Activated CD4-positive, CD25-positive, alpha-beta regulatory T cell treated with anti-CD3 and anti-CD28 coated beads, Interleukin-2, amount 50 U/mL, for 72 hours (primary cell): ENCODE measurements around the gene KPNA4.
"Not testable (repeated sequence)": the region's sequence is repeated elsewhere in the genome, so short reads cannot be mapped to it uniquely, and the experiment has no call there.

Experiments used
- DNase-seq: peaks from one replicate; pipeline ENCODE4 v3.0.0; 2021

Gene KPNA4

GRCh38 chr3:160482796-160483195 lies 82.6 kb downstream of the KPNA4 start:
- no peak for DNase-seq

- DNase-seq: no peak
Measured at GRCh38 chr3:160481856-160482255, 83.5 kb downstream of the KPNA4 start.

- no peak for DNase-seq
Measured at GRCh38 chr3:160480931-160481330, 84.4 kb downstream of the KPNA4 start.

- no peak for DNase-seq
Measured at GRCh38 chr3:160479376-160479775, 86.0 kb downstream of the KPNA4 start.

DNA sequence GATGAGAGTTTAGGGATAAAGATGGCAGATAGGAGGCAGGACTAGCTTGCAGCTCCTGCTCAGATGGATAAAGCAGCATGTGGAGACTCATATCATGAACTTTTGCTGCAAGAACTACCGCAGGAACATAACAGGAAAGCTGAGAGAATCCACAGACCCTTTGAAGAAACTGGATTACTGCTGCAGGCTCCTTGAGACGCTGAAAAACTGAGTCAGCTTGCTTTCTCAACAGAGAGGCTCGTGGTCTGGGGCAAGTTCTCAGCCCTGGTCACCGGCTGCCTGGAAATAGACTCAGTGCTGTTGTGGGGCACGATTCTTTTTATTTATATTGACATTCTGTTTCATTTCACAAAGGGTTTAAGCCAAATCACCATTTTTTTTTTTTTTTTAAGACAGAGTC lies 87.0 kb downstream of the KPNA4 start:
- no peak for DNase-seq

DNA sequence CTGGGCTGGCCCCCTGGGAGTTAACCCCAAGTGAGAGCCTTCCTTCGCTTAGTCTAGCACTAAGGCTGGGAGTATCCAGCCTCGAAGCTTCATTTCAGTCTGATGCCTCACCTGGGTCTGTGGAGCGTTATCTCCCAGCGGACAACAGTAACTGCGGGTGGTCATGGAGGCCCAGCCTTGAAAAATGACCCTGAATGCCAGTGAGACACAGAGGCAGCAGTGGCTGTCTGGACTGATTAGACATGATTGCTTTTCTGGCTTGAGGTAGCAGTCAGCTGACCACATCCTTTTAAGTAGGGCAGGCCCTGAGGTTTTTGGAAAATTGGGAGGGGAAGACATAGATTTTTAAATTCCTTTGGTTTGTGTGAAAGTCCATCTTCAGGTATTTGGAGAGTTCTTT lies 87.6 kb downstream of the KPNA4 start:
- DNase-seq: no peak

DNA sequence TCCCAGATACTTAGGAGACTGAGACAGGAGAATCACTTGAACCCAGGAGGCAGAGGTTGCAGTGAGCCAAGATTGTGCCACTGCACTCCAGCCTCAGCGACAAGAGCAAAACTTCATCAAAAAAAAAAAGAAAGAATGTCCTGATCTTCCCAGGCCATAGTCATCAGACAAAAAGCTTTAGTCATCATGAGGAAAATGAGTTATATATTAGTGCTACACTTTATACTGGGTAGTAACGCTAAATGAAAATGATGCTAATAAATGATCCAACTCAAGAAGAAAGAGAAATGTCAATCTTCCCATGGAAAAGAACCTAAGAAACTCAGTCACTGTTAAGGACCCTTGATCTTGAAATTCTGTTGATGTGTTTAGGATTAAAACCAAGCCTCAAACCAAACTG lies 89.5 kb downstream of the KPNA4 start:
- DNase-seq: no peak

GRCh38 chr3:160475153-160475552 lies 90.2 kb downstream of the KPNA4 start:
- DNase-seq: no peak

DNA sequence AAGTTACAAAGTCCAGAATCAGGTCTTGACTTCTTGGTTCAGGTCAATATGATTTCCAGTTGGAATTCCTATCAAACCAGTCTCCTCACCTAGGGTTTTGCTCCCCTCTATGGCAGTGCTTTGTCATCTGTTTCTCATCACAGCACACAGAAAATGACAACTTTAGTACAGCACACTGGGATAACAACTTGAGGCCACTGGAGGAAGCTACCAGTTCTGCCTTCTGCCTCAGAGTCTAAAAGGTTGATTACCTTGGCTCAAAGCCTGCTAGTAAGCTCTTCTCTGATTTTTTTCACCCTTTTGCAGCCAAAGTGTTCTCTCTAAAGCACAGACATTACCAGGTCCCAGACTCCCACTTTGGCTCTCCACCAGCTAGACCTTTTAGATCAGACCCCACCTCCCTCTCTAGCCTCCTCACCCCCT lies 90.9 kb downstream of the KPNA4 start:
- DNase-seq: no peak

DNA sequence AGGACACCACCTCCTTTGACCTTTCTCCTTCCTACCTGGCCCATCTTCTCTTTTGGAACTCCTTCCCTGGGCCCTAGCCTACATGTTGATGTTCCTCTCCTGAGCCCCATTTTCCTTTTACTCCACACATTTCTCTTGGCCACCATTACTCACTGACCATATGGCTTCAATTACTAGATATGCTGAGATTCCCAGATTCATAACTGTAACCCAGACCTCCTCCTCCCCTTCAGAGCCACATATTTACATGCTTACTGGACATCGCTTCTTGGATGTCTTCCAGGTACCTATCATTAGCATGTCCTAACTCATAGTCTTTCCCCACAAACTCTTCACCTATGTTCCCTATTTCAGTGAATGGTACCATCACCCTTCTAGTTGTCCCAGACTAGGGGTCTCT lies 91.4 kb downstream of the KPNA4 start:
- DNase-seq: no peak

DNA sequence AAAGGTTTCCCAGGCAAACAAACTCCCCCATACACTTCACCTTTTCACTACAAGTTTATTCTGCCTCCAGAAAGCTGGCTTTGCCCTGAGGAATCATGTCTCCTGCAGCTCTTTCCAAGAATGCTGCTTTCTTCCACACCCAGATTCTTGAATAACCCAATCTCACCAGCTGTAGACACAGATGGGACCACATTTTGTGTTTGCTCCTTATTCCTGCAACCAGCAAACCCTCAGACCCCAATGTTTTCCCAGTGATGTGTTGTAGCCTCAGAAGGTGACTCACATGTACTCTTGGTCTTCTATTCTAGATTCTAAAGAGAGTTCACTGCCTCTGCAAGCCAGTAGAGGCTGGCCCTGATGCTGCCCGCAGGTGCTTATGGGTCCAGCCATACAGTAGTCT lies 92.2 kb downstream of the KPNA4 start:
- no peak for DNase-seq

DNA sequence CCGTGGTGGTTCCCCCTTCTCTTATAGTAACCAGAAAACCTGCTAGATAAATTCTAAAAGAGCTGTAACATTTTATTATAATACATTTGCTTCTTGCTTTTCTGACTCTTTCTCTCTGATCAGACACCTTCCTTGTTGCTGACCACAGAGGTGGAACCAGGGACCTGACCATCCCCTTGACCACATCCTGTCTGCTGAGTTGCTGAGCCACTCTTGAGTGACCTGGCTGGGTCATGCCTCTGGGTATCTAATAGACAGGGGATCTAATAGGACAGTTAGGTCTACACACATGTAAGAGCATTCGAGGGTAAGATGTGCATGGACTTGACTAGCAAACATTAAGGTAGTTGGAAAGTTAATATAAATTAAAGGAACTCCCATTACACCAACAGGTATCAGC lies 93.0 kb downstream of the KPNA4 start:
- no peak for DNase-seq

DNA sequence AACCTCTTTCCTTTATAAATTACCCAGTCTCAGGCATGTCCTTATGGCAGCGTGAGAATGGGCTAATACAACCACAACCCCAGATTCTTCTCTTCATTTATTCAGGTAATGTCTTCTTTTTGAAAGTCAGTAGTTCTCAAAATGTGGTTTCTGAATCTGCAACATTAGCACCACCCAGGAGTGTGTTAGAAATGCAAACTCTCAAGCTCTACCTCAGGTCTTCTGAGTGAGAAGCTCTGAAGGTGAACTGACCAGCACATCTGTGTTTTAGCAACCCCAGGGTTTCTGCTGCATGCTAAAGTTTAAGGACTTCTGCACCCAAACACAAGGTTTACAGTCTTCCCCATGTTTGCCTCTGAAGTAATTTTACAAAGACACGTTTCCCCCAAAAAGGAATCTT lies 93.5 kb downstream of the KPNA4 start:
- DNase-seq: no peak

- no peak for DNase-seq
Measured at GRCh38 chr3:160470181-160470580, 95.2 kb downstream of the KPNA4 start.

GRCh38 chr3:160464971-160465370 lies 100.4 kb downstream of the KPNA4 start:
- DNase-seq: no peak

GRCh38 chr3:160464321-160464720 lies 101.0 kb downstream of the KPNA4 start:
- no peak for DNase-seq

DNA sequence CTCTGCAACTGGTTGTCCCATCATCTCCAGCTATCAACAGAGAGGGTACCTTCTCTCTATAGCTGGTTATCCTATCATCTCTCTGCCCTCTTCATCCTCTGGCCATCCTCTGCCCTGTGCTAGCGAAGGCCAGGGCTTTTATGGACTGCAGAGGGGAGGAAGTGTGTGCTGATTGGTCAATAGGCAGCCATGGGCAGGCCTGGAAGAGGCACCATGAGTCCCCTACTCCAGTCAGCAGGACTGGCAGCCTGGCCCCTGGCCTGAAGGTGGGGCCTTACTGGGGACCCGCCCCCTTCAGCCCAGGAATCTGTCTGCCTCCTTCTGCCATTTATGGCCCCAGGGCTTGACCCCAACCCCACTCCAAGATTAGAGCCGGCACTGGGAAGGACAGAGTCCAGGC lies 105.3 kb downstream of the KPNA4 start:
- no peak for DNase-seq

DNA sequence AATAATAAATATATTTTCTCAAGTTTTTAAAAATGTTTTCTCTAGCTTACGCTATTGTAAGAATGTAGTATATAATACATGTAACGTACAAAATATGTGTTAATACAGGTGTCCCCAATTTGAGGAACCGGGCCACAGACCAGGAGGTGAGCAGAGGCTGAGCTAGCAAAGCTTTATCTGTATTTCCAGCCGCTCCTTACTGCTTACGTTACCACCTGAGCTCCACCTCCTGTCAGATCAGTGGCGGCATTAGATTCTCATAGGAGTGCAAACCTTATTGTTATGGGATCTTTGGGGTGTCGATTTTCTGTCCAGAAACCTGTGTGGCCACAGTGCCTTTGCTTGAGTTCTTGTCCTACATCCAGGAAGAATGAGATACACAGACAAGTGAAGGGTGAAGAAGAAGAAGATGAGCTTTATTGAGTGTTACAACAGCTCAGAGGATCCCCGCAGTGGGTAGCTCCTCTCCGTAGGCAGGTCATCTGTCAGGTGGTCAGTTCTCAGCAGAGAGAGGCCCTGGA lies 105.9 kb downstream of the KPNA4 start:
- DNase-seq: no peak

DNA sequence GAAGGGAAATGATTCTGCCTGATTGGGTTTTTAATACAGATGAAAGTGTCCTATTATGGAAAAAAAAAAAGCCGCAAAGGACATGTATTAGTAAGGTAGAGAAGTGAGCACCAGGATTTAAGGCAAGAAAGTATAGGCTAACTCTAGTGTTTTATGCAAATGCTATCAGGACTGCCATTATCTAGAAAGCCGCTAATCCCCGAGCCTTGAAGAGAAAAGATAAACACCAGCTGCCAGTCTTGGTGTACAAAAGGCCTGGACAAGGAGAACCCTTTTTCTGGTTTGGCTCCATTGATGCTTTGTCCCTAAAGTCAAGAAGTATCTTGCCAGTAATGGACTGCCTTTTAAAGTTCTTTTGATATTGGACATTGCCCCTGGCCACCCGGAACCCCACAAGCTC lies 107.2 kb downstream of the KPNA4 start:
- DNase-seq: no peak

DNA sequence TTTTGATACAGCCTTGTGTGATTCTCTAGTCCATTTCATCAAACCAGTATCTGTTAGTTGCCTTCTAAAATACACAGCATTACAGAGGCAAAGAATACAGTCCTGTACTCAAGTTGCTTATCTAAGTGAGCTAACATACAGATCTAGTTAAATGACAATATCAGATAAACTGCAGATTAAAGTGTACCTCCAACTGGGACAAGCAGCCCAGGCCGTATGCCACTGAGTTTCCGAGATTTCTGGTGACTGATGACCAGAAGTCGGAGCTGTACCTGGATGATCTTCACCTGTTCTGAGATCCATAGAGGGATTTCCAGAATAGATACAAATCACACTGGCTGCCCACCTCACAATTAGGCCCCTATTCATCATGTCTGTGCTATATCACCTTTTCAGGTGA lies 109.5 kb downstream of the KPNA4 start:
- no peak for DNase-seq

DNA sequence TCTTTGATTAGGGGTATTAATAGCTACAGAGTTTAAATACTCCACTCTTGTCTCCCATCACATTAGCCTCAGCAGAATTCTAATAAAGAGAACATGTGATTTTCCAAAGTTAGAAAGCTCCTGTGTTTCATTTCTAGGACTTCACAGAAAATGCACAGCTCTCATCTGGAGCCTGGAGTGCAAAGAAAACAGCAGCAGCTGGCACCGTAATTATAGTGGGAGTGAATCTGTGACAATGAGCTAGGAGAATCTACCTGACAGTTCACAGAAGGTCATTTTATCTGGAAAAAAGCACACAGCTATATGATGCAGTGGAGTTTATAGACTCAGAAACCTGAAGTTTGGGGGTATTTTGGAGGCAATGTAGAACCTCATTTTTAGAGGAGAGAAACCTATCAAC lies 110.4 kb downstream of the KPNA4 start:
- DNase-seq: no peak

- not testable (repeated sequence) for DNase-seq
Measured at GRCh38 chr3:160452251-160452650, 113.1 kb downstream of the KPNA4 start.

- no peak for DNase-seq
Measured at GRCh38 chr3:160451602-160452001, 113.8 kb downstream of the KPNA4 start.

DNA sequence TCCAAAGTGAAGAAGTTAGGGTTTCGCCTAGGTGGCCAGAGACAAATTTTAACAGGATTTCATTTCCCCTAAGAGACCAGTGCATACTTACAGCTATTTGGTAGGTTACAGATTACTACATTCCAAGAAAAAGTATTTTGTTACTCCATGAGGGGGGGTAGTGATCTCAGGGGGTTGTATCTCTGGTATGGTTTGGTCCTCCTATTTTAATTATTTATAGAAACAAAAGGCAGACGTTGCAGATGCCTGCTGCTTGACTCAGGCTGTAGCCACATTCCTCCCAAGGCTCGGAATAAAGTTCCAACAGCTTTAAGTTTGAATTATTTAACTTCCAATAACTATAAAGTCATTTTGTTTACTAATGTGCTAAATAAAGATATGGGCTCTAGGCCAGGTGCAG lies 114.5 kb downstream of the KPNA4 start:
- DNase-seq: no peak

DNA sequence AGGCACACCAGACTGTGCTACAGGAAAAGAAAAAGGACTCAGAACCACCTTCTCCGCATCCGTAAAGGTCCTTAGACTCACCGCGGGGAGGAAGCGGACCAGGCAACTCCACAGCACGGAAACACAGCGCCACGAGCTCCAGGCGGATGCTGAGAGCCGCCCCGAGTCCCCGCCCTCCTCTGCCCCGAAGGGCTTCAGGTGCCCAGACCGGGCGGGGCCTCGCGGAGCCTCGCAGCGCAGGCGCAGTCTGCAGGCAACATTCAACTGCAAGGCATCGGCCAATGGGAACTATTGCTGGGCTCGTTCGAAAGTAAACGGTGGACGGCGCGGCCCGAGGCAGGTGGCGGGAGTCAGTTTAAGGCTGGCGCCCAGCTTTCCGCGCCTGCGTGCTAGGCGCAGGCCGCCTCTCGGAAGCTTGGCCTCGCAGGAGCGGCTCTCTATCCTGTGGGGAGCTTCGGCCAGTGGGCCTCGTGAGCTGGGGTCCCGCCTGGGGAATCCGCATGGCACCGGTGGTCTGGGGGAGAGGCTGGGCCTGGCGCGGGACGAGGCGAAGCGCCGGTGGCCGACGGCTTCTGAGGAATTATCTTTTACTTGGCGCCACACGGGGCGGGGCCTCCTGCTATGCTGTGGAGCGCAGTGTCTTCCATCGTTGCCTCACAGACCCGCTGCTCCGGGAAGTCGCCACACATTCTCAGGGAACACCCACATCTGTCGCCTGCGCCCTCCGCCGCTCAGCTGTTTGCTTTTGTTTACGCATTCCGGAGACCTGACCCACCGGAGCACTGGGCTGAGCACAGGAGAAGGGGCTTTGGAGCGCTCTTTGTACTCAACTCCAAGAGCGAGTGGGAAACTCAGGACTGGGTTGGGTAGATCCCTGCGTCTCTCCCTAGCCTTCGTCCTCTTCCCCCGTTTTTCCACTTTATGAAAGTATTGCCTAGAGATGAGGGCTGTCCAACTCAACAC lies 115.5 kb downstream of the KPNA4 start, which contains the start of gene TRIM59:
Gene TRIM59 (minus strand): TSS at position 151 of the 963 bp plus-strand sequence. CDS start 10,603 bp downstream, outside the sequence.
- DNase-seq: peak; percentile 97
